Cardiac fibroblast (primary cell): Measurements from ENCODE around the gene SLC8A1.

Experiments
- DNase-seq, 2 donors: peaks; one replicate each; pipeline versions ENCODE4 v3.0.0 to v3.0.0-alpha.2; 2010; ENCODE audit warnings: low read depth in 2 of 2
- H3K4me3 ChIP-seq, 2 donors: replicated peaks in 1 of 2; 1 replicate in 1 of 2; 2 replicates in 1 of 2; pipeline ENCODE4 v1.5.1; 2011; ENCODE audit warnings: low read depth in 2 of 2, low read length in 2 of 2, mild to moderate bottlenecking in 2 of 2, moderate library complexity in 1 of 2
- TF ChIP-seq, protein P1 (sequence below): IDR thresholded peaks from one replicate; pipeline ENCODE4 v1.5.1; 2011; ENCODE audit warnings: low read depth, mild to moderate bottlenecking, low read length, inconsistent platforms

SLC8A1 gene

DNA sequence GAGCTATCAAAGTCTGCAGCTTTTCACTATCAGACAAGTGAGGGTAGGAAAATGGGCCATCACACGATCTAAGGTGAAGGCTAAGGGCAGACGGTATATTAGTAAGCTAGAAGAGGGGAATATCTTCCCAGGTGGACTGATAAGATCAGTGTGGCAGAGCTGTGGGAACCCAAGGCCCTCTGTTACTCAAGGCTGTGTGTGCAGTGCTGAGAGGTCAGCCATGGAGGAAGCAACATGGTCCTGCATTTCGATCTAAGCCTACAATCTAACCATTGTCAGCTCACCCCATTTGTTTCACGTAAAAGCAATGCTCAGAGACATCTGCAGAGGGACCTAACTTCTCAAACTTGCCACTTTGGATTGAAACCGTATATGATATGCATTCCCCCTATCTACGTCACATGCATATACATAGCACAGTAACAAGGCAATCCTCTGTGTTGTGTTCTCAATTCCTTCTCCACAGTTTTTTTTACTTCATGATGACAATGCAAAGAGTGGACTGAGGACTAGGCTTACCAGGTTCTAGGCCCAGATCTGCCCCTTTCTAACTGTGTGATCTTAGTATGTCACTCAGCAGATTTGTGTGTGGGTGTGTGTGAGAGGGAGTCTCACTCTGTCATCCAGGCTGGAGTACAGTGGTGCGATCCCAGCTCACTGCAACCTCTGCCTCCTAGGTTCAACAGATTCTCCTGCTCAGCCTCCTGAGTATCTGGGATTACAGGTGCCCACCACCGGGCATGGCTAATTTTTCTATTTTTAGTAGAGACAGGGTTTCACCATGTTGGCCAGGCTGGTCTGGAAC is 45.2 kb downstream of the SLC8A1 start:
- TF ChIP-seq, protein P1, sequence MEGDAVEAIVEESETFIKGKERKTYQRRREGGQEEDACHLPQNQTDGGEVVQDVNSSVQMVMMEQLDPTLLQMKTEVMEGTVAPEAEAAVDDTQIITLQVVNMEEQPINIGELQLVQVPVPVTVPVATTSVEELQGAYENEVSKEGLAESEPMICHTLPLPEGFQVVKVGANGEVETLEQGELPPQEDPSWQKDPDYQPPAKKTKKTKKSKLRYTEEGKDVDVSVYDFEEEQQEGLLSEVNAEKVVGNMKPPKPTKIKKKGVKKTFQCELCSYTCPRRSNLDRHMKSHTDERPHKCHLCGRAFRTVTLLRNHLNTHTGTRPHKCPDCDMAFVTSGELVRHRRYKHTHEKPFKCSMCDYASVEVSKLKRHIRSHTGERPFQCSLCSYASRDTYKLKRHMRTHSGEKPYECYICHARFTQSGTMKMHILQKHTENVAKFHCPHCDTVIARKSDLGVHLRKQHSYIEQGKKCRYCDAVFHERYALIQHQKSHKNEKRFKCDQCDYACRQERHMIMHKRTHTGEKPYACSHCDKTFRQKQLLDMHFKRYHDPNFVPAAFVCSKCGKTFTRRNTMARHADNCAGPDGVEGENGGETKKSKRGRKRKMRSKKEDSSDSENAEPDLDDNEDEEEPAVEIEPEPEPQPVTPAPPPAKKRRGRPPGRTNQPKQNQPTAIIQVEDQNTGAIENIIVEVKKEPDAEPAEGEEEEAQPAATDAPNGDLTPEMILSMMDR = no peak
- no peak overlapping the region for H3K4me3 ChIP-seq
- DNase-seq = no peak

- TF ChIP-seq, protein P1 = no peak
- DNase-seq = no peak
- no peak overlapping the region for H3K4me3 ChIP-seq
Observed at GRCh38 chr2:40405465-40405864, 46.4 kb downstream of the SLC8A1 start.

DNA sequence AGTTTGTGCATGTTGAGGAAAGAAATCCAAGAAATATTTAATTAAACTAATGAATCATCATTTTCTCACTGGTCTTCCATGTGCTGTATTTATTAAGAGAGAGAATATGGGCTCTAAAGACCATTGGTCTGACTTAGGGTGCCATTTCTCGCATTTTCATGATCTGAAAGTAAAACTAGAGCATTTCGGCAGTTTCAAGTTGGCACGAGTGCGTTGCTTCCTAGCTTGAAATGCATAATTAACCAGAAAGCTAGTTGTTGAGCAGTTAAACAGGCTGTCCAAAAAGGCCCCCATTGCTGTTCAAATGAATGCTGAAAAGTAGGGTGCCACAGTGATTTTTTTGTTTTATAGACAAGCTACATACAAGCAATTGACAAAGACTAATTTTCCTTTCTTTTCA is 47.4 kb downstream of the SLC8A1 start:
- TF ChIP-seq, protein P1 = no peak
- DNase-seq = no peak
- H3K4me3 ChIP-seq = no peak overlapping the region

GRCh38 chr2:40403233-40403836 is 48.6 kb downstream of the SLC8A1 start:
- TF ChIP-seq, protein P1 = no peak
- DNase-seq = peak; percentile 86 to 96

GRCh38 chr2:40401896-40402295 is 50.0 kb downstream of the SLC8A1 start:
- TF ChIP-seq, protein P1 = no peak
- DNase-seq = peak; percentile 77 to 97
- no peak overlapping the region for H3K4me3 ChIP-seq

More at GRCh38 chr2:40403233-40403836, 48.6 kb downstream of the SLC8A1 start:
- no peak overlapping the region for H3K4me3 ChIP-seq

DNA sequence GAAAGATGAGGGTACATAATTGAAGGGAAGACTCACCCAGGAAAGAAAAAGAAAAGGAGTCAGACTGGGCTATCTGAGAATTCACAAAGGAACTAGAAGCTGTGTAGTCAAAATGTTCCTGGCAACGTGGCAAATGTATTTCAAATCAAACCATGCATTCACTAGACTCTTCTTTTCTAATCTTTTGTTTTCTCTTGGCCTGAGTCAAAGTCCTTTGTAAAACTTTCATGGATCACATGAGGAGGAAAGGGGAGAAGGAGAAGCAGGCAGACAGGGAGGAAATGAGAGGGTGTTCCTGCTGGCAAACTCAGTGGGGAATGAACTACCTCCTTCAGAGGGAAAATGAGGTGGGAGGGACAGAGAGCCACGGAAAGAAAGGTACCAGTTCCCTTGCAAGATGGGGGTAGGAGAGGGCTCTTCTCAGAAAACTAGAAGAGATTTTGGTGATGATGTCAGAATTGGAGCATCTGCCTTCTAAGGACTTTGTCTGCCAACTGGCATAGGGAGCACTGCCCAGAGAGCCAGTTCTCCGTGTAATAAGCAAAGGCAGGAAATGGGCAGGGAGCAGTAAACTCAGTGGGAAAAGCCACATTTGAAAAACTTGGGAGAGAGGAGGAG is 51.4 kb downstream of the SLC8A1 start:
- DNase-seq = peak; percentile 44 to 51
- TF ChIP-seq, protein P1 = no peak
- H3K4me3 ChIP-seq = no peak overlapping the region
